BLaER1 (cell line): ENCODE results near the gene PARD6A.
"Not testable (repeated sequence)": the region's sequence is repeated elsewhere in the genome, so short reads cannot be mapped to it uniquely, and the experiment has no call there.

Experiments used
- H3K27ac ChIP-seq: shearing (Covaris generic); formaldehyde crosslinking; 2 replicates; pipeline ENCODE4 v1.8.1; 2022
- H3K27me3 ChIP-seq: shearing (Covaris generic); formaldehyde crosslinking; 2 replicates; pipeline ENCODE4 v1.8.1; 2022
- H3K36me3 ChIP-seq: shearing (Covaris generic); formaldehyde crosslinking; 2 replicates; pipeline ENCODE4 v1.8.1; 2022
- H3K4me1 ChIP-seq: shearing (Covaris generic); formaldehyde crosslinking; 2 replicates; pipeline ENCODE4 v1.8.1; 2022
- H3K4me2 ChIP-seq: shearing (Covaris generic); formaldehyde crosslinking; 2 replicates; pipeline ENCODE4 v1.8.1; 2022
- H3K4me3 ChIP-seq: shearing (Covaris generic); formaldehyde crosslinking; 2 replicates; pipeline ENCODE4 v1.8.1; 2022
- H3K9ac ChIP-seq: shearing (Covaris generic); formaldehyde crosslinking; 2 replicates; pipeline ENCODE4 v1.8.1; 2022
- H3K9me3 ChIP-seq: shearing (Covaris generic); formaldehyde crosslinking; 2 replicates; pipeline ENCODE4 v1.8.1; 2022
- H4K20me1 ChIP-seq: shearing (Covaris generic); formaldehyde crosslinking; 2 replicates; pipeline ENCODE4 v1.8.1; 2022
- Cebpa-rat ChIP-seq: shearing (Covaris generic); IDR thresholded peaks from 2 replicates; pipeline ENCODE4 v1.8.1; 2022

The PARD6A gene

DNA sequence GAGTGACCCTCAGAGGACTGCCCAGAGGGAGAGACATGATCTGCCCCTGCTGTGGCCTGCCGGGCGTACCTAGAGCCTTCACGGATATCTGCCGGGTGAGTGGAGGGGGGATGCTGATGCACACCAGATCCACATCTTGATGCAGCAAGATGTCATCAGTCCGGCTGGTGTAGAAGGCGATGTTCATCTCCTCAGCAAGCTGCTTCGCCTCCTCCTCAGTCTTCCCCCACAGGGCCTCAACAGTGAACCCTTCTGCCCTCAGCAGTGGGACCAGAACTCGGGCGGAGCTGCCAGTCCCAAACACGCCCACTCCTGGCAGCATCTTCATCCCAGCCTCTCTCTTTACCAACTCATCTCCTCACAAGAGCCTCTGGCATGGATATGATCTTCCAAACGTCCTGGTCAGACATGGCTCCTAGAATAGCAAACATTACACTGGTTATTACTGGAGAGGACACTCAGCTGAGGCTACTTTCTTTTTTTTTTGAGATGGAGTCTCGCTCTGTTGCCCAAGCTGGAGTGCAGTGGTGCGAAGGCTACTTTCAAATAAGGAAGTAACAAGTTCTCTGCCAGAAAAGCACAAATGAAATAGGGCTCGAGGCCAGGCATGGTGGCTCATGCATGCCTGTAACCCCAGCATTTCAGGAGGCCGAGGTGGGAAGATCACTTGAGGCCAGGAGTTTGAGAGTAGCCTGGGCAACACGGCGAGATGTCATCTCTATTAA is 24.8 kb downstream of the PARD6A start:
- Histone ChIP-seq H3K27me3 (no peaks in the 10 kb centered on the region), H3K4me2 (peak overlapping the region; percentile 41), H4K20me1 (peaks cover 10% of the 10 kb centered on the region; the same call in 1 of the 2 replicates), H3K9ac (no peak overlapping the region; the same call in 1 of the 2 replicates), H3K4me3 (no peak overlapping the region), H3K9me3 (no peaks in the 10 kb centered on the region), H3K36me3 (peaks cover 60% of the 10 kb centered on the region), H3K4me1 (peaks cover 19% of the 10 kb centered on the region), H3K27ac (no peak overlapping the region)
- no peak for TF ChIP-seq Cebpa-rat

DNA sequence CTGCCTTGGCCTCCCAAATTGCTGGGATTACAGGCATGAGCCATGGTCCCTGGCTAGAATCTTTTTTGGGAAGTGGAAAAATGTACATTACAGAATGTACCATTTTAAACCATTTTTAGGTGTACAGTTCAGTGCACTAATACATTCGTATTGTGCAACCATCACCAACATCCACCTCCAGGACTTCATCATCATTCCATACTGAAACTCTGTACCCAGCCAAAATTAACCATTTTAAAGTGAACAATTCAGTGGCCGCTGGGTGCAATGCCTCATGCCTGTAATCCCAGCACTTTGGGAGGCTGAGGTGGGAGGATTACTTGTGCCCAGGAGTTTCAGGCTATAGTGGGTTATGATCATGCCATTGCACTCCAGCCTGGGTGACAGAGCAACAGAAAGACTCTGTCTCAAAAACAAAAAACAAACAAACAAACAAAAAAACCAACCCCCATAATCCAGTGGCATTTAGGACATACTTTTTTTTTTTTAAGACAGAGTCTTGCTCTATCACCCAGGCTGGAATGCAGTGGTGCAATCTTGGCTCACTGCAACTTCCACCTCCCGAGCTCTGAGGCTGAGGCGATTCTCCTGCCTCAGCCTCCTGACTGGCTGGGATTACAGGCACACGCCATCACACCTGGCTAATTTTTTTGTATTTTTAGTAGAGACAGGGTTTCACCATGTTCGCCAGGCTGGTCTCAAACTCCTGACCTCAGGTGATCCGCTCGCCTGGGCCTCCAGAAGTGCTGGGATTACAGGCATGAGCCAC is 32.9 kb downstream of the PARD6A start:
- H3K27ac ChIP-seq, H3K4me3 ChIP-seq, H3K27me3 ChIP-seq, H3K9ac ChIP-seq, H3K9me3 ChIP-seq: not testable (repeated sequence)
- Histone ChIP-seq H3K36me3 (peaks cover 43% of the 10 kb centered on the region), H3K4me2 (0 out of 2 replicates have a peak overlapping the region, but pooled peaks have one; percentile 15), H4K20me1 (peaks cover 40% of the 10 kb centered on the region), H3K4me1 (peaks cover 16% of the 10 kb centered on the region)

DNA sequence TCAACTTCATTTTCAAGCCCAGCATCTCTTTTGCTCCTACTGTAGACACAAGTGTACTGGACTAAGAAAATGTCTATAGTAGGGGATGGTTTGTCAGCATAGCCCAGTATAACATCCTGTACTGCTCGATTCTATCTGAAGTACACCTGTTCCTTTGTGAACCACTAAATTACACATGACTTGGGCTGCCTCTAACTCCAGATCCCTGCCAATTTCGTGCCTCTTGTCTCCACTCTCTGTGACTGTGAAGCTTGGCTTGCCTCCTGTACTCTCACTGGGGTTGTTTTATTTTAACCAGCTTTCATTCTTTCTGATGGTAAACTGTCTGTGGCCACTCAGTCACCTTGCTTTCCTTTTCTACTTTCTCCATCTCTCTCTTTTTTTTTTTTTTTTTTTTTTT is 33.9 kb downstream of the PARD6A start:
- H3K36me3 ChIP-seq = peaks cover 52% of the 10 kb centered on the region
- H3K4me3 ChIP-seq = no peak overlapping the region
- no peak overlapping the region for H3K9ac ChIP-seq
- H3K9me3 ChIP-seq = peaks cover 12% of the 10 kb centered on the region
- H3K27me3 ChIP-seq = no peaks in the 10 kb centered on the region; the same call in 1 of the 2 replicates
- peaks cover 40% of the 10 kb centered on the region for H4K20me1 ChIP-seq
- H3K4me1 ChIP-seq = peaks cover 16% of the 10 kb centered on the region
- no peak for TF ChIP-seq Cebpa-rat
- no peak overlapping the region for H3K4me2 ChIP-seq
- no peak overlapping the region for H3K27ac ChIP-seq

DNA sequence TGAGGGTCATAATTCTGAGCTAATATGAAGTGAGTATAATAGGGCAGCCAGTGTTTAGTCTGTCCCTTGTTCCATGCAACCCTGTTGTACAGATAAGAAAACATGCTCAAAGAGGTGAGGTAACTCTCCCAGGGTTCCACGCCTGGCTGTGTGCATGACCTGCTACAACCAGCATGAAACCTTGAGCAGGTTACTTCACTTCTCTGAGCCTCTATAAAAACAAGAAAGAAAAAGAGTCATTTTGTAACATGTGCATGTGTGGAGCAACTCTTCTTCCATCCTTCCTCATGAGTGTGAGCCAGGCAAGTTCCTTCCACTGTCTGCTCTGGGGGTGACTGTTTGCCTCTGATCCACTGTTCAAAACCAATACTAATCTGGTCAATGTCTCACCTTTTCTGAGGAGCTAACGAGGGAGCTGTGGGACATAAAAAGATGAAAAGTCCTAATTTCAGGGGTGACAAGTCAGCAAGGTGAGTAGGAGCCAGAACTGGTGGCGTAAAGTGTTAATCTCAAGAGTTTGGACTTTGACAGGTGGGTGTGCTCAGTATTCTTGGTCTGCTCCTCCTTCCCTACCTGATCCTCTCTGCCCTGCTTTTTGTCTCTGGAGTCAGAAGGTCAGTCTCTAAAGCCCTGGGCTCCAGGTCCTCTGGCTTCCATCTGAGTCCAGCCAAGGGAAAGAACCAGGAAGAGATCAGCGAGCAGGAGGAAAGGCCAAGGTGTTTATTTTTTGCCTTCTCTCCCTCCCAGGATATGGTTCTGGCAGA is 36.8 kb downstream of the PARD6A start:
- Histone ChIP-seq H4K20me1 (peaks cover 48% of the 10 kb centered on the region), H3K27ac (no peak overlapping the region), H3K9ac (no peak overlapping the region), H3K4me1 (peaks cover 12% of the 10 kb centered on the region), H3K9me3 (peaks cover 22% of the 10 kb centered on the region), H3K4me2 (no peak overlapping the region), H3K4me3 (no peak overlapping the region), H3K36me3 (peaks cover 40% of the 10 kb centered on the region), H3K27me3 (no peaks in the 10 kb centered on the region)
- no peak for TF ChIP-seq Cebpa-rat

DNA sequence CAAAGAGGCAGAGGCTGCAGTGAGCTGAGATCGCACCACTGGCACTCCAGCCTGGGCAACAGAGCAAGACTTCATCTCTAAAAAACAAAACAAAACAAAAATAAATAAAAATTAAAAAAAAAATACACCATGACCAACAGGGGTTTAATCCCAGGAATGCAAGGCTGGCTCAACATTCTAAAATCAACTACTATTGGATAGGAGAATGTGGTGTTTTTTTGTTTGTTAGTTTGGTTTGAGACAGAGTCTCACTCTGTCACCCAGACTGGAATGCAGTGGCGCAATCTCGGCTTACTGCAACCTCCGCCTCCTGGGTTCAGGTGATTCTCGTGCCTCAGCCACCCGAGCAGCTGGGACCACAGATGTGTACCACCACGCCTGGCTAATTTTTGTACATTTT is 38.5 kb downstream of the PARD6A start:
- H3K9me3 ChIP-seq = peaks cover 22% of the 10 kb centered on the region
- TF ChIP-seq Cebpa-rat = no peak
- peaks cover 49% of the 10 kb centered on the region for H4K20me1 ChIP-seq
- H3K36me3 ChIP-seq = peaks cover 40% of the 10 kb centered on the region
- H3K4me3 ChIP-seq = no peak overlapping the region
- no peaks in the 10 kb centered on the region for H3K27me3 ChIP-seq
- H3K4me1 ChIP-seq = peaks cover 8% of the 10 kb centered on the region; the same call in 1 of the 2 replicates
- no peak overlapping the region for H3K9ac ChIP-seq
- H3K27ac ChIP-seq = no peak overlapping the region
- H3K4me2 ChIP-seq = no peak overlapping the region

DNA sequence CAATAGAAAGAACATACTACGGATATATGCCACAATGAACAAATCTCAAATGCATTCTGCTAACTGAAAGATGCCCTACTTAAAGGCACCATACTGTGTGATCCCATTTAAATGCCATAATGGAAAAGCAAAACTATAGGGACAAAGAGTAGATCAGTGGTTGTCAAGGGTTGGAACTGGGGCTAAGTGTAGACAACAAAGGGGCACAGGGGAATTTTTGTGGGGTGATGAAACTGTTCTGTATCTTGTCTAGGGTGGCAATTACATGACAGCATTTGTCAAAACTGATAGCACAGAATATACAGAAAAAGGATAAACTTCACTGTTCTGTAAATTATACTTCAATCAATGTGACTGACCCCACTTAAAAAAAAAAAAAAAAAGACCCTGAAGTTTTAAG is 40.7 kb downstream of the PARD6A start:
- no peak overlapping the region for H3K4me2 ChIP-seq
- H3K27me3 ChIP-seq = no peaks in the 10 kb centered on the region
- peaks cover 46% of the 10 kb centered on the region for H3K36me3 ChIP-seq
- peaks cover 8% of the 10 kb centered on the region; the same call in 1 of the 2 replicates for H3K4me1 ChIP-seq
- no peak overlapping the region for H3K27ac ChIP-seq
- peaks cover 22% of the 10 kb centered on the region for H3K9me3 ChIP-seq
- H3K4me3 ChIP-seq = no peak overlapping the region
- no peak for TF ChIP-seq Cebpa-rat
- H3K9ac ChIP-seq = no peak overlapping the region
- H4K20me1 ChIP-seq = peaks cover 48% of the 10 kb centered on the region

DNA sequence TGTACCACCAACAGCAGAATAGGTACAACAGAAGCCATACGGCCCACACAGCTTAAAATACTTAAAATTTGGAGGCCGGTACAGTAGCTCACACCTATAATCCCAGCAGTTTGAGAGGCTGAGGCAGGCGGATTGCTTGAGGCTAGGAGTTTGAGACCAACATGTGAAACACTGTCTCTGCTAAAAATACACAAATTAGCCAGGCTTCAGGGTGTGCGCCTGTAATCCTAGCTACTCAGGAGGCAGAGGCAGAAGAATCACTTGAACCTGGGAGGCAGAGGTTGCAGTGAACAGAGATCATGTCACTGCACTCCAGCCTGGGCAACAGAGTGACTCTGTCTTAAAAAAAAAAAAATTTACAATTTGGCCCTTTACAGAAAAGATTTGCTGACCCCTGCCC is 41.4 kb downstream of the PARD6A start:
- H3K27ac ChIP-seq = no peak overlapping the region
- H3K4me3 ChIP-seq = no peak overlapping the region
- no peaks in the 10 kb centered on the region for H3K27me3 ChIP-seq
- H3K9ac ChIP-seq = no peak overlapping the region
- H3K36me3 ChIP-seq = peaks cover 41% of the 10 kb centered on the region
- peaks cover 8% of the 10 kb centered on the region; the same call in 1 of the 2 replicates for H3K4me1 ChIP-seq
- TF ChIP-seq Cebpa-rat = no peak
- H3K9me3 ChIP-seq = peaks cover 22% of the 10 kb centered on the region
- no peak overlapping the region for H3K4me2 ChIP-seq
- H4K20me1 ChIP-seq = peaks cover 48% of the 10 kb centered on the region

DNA sequence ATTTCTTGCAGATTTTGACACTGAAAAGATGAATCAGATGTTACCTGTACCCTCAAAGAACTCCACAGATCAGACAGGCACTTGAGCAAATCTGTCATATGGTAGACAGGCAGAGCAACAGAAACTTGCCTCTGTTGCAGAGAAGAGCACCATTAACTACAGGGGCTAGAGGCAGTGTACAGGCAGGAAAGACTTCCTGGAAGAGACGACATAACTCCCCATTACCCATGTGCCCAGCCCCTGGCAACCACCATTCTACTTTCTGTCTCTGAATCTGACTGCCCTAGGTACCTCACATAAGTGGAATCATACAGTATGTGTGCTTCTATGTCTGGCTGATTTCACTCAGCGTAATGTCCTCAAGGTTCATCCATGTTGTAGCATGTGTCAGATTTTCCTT is 42.9 kb downstream of the PARD6A start:
- peaks cover 8% of the 10 kb centered on the region; the same call in 1 of the 2 replicates for H3K4me1 ChIP-seq
- no peak overlapping the region for H3K4me2 ChIP-seq
- no peak overlapping the region for H3K27ac ChIP-seq
- no peaks in the 10 kb centered on the region for H3K27me3 ChIP-seq
- H3K9ac ChIP-seq = no peak overlapping the region
- H3K9me3 ChIP-seq = peaks cover 24% of the 10 kb centered on the region
- H3K36me3 ChIP-seq = peaks cover 36% of the 10 kb centered on the region
- no peak overlapping the region for H3K4me3 ChIP-seq
- peaks cover 54% of the 10 kb centered on the region for H4K20me1 ChIP-seq
- TF ChIP-seq Cebpa-rat = no peak

DNA sequence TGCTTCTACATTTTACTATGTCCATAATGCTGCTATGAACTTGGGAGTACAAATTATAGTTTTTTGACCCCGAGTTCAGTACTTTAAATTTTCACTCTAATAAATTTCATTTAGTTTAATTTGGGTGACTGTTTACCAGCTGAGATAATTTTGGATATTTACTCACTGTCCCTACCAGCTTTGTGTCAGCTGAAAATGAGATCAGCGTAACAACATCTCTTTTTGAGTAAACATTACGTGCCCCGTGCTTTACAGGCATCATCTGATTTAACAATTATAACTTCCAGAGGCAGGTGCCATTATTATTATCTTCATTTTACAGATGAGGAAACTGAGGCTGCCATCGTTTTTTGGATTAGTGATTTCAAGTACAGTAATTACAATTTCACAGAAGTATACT is 43.4 kb downstream of the PARD6A start:
- TF ChIP-seq Cebpa-rat = no peak
- Histone ChIP-seq H3K9me3 (peaks cover 20% of the 10 kb centered on the region), H4K20me1 (peaks cover 59% of the 10 kb centered on the region), H3K27ac (no peak overlapping the region), H3K4me3 (no peak overlapping the region), H3K4me2 (no peak overlapping the region), H3K36me3 (peaks cover 36% of the 10 kb centered on the region), H3K4me1 (peaks cover 8% of the 10 kb centered on the region; the same call in 1 of the 2 replicates), H3K27me3 (no peaks in the 10 kb centered on the region), H3K9ac (no peak overlapping the region)
